Measurements from ENCODE around the gene PPARG. TPM values are rescaled to one million over a fixed set of nuclear protein-coding genes. Genes with fewer than 3 reads are reported as not detected.

Gene PPARG
- total RNA-seq, 1 experiment from 2014 or later = 7.1 TPM

GRCh38 chr3:12409684-12410596 is 121.1 kb downstream of the PPARG start:
- Mint-ChIP-seq H3K4me3 (ENCODE audit: unreplicated experiment) (no peak overlapping the region), H3K4me1 (ENCODE audit: insufficient read depth, unreplicated experiment) (peaks cover 12% of the 10 kb centered on the region), H3K9me3 (ENCODE audit: unreplicated experiment) (no peaks in the 10 kb centered on the region), H3K27ac (ENCODE audit: low read depth, unreplicated experiment) (no peak overlapping the region), H3K36me3 (ENCODE audit: insufficient read depth, unreplicated experiment) (no peaks in the 10 kb centered on the region), H3K27me3 (ENCODE audit: insufficient read depth, unreplicated experiment) (no peaks in the 10 kb centered on the region)
- CTCF ChIA-PET = interaction anchor here (0.5 kb wide), 1 partner anchor 487 kb away, joined by 5 read pairs; no protein-coding TSS in a partner anchor
- no peak for DNase-seq (ENCODE audit: unreplicated experiment)
- intact Hi-C loops (cut with micrococcal nuclease) = no loop called here
- no peak for TF ChIP-seq CTCF (IDR thresholded peaks at IDR 0.05; ENCODE audit: unreplicated experiment)
- POLR2A ChIA-PET = no interaction called here
- BruUV-seq (replicated peaks) = no TSS peak

GRCh38 chr3:12413721-12414255 is 124.9 kb downstream of the PPARG start:
- no peaks in the 10 kb centered on the region for H3K36me3 Mint-ChIP-seq (ENCODE audit: insufficient read depth, unreplicated experiment)
- ChIA-PET POLR2A (no interaction called here), CTCF (no interaction called here)
- no peak for DNase-seq (ENCODE audit: unreplicated experiment)
- no peaks in the 10 kb centered on the region for H3K4me1 Mint-ChIP-seq (ENCODE audit: insufficient read depth, unreplicated experiment)
- TF ChIP-seq CTCF (IDR thresholded peaks at IDR 0.05; ENCODE audit: unreplicated experiment) = no peak
- no peak overlapping the region for H3K4me3 Mint-ChIP-seq (ENCODE audit: unreplicated experiment)
- intact Hi-C loops (cut with micrococcal nuclease) = no loop called here
- no peaks in the 10 kb centered on the region for H3K9me3 Mint-ChIP-seq (ENCODE audit: unreplicated experiment)
- no peak overlapping the region for H3K27ac Mint-ChIP-seq (ENCODE audit: low read depth, unreplicated experiment)
- H3K27me3 Mint-ChIP-seq (ENCODE audit: insufficient read depth, unreplicated experiment) = no peaks in the 10 kb centered on the region
- BruUV-seq (replicated peaks) = no TSS peak

- TF ChIP-seq CTCF (IDR thresholded peaks at IDR 0.05; ENCODE audit: unreplicated experiment) = no peak
- intact Hi-C loops (cut with micrococcal nuclease) = no loop called here
- DNase-seq (ENCODE audit: unreplicated experiment) = no peak
- no peak overlapping the region for H3K27ac Mint-ChIP-seq (ENCODE audit: low read depth, unreplicated experiment)
- ChIA-PET POLR2A (no interaction called here), CTCF (interaction anchor here (0.6 kb wide), 1 partner anchor 583 kb away, joined by 3 read pairs; no protein-coding TSS in a partner anchor)
- no TSS peak for BruUV-seq (replicated peaks)
- no peaks in the 10 kb centered on the region for H3K27me3 Mint-ChIP-seq (ENCODE audit: insufficient read depth, unreplicated experiment)
- no peaks in the 10 kb centered on the region for H3K9me3 Mint-ChIP-seq (ENCODE audit: unreplicated experiment)
- H3K36me3 Mint-ChIP-seq (ENCODE audit: insufficient read depth, unreplicated experiment) = no peaks in the 10 kb centered on the region
- H3K4me3 Mint-ChIP-seq (ENCODE audit: unreplicated experiment) = no peak overlapping the region
- H3K4me1 Mint-ChIP-seq (ENCODE audit: insufficient read depth, unreplicated experiment) = no peaks in the 10 kb centered on the region
These were observed 126.3 kb downstream of the PPARG start for GRCh38 chr3:12415014-12415680.

- ChIA-PET CTCF (no interaction called here), POLR2A (no interaction called here)
- intact Hi-C loops (cut with micrococcal nuclease) = no loop called here
- no peak overlapping the region for H3K27ac Mint-ChIP-seq (ENCODE audit: low read depth, unreplicated experiment)
- TF ChIP-seq CTCF (IDR thresholded peaks at IDR 0.05; ENCODE audit: unreplicated experiment) = no peak
- no peak for DNase-seq (ENCODE audit: unreplicated experiment)
- no TSS peak for BruUV-seq (replicated peaks)
- H3K36me3 Mint-ChIP-seq (ENCODE audit: insufficient read depth, unreplicated experiment) = no peaks in the 10 kb centered on the region
- no peaks in the 10 kb centered on the region for H3K27me3 Mint-ChIP-seq (ENCODE audit: insufficient read depth, unreplicated experiment)
- no peaks in the 10 kb centered on the region for H3K4me1 Mint-ChIP-seq (ENCODE audit: insufficient read depth, unreplicated experiment)
- no peaks in the 10 kb centered on the region for H3K9me3 Mint-ChIP-seq (ENCODE audit: unreplicated experiment)
- no peak overlapping the region for H3K4me3 Mint-ChIP-seq (ENCODE audit: unreplicated experiment)
These were observed 127.9 kb downstream of the PPARG start for GRCh38 chr3:12416731-12417130.

Data from MCF 10A (cell line).